SK-N-SH treated with all-trans-retinoic acid at 6 μM for 48 hours (cell line): ENCODE measurements around the gene SEMA6B.

ENCODE experiments used
- ATAC-seq: fragments of 200-7000 bp; cut with Tn5 transposase; 3 replicates; pipeline ENCODE4 v1.9.1; 2020; ENCODE audit warnings: mild to moderate bottlenecking, moderate library complexity
- ARNTL ChIP-seq: fragments of 450-650 bp; formaldehyde crosslinking; IDR thresholded peaks from 2 replicates; pipeline ENCODE4 v1.5.0; 2020; ENCODE audit warnings: low read depth, mild to moderate bottlenecking, moderate library complexity, borderline replicate concordance
- BACH2 ChIP-seq: fragments of 250-450 bp; sonication (Bioruptor Pico); IDR thresholded peaks from 2 replicates; pipeline ENCODE4 v1.9.0; 2021; ENCODE audit warnings: mild to moderate bottlenecking, borderline replicate concordance
- CSDC2 ChIP-seq: fragments of 250-450 bp; sonication (Bioruptor Pico); IDR thresholded peaks from 2 replicates; pipeline ENCODE4 v1.5.0; 2020; ENCODE audit warnings: mild to moderate bottlenecking, moderate library complexity
- ESRRG ChIP-seq: fragments of 250-450 bp; sonication (Bioruptor Pico); IDR thresholded peaks from 2 replicates; pipeline ENCODE4 v1.6.1; 2021; ENCODE audit warnings: mild to moderate bottlenecking
- GLIS3 ChIP-seq: fragments of 250-450 bp; sonication (Bioruptor Pico); IDR thresholded peaks from 2 replicates; pipeline ENCODE4 v1.5.0; 2020; ENCODE audit warnings: mild to moderate bottlenecking, moderate library complexity
- ISL1 ChIP-seq: fragments of 250-450 bp; sonication (Bioruptor Pico); IDR thresholded peaks from 2 replicates; pipeline ENCODE4 v2.1.2; 2022; ENCODE audit warnings: mild to moderate bottlenecking, moderate library complexity
- OSR1 ChIP-seq: fragments of 250-450 bp; sonication (Bioruptor Pico); IDR thresholded peaks from 2 replicates; pipeline ENCODE4 v1.8.0; 2022; ENCODE audit warnings: moderate library complexity, mild to moderate bottlenecking, inconsistent platforms
- RARB ChIP-seq: fragments of 250-450 bp; sonication (Bioruptor Pico); IDR thresholded peaks from 2 replicates; pipeline ENCODE4 v1.8.0; 2021; ENCODE audit warnings: mild to moderate bottlenecking, moderate library complexity
- SNAI2 ChIP-seq: fragments of 250-450 bp; sonication (Bioruptor Pico); IDR thresholded peaks from 2 replicates; pipeline ENCODE4 v1.5.0; 2020; ENCODE audit warnings: mild to moderate bottlenecking, moderate library complexity
- TCF4 ChIP-seq: fragments of 250-450 bp; sonication (Bioruptor Pico); IDR thresholded peaks from 2 replicates; pipeline ENCODE4 v1.8.0; 2021; ENCODE audit warnings: mild to moderate bottlenecking, moderate library complexity, borderline replicate concordance
- ZC3H10 ChIP-seq: fragments of 250-450 bp; sonication (Bioruptor Pico); IDR thresholded peaks from 2 replicates; pipeline ENCODE4 v1.5.1; 2021; ENCODE audit warnings: mild to moderate bottlenecking, moderate library complexity
- ZFP3 ChIP-seq: fragments of 250-450 bp; sonication (Bioruptor Pico); IDR thresholded peaks from 2 replicates; pipeline ENCODE4 v1.5.0; 2020; ENCODE audit warnings: mild to moderate bottlenecking, moderate library complexity
- ZFP30 ChIP-seq: fragments of 450-650 bp; formaldehyde crosslinking; IDR thresholded peaks from 2 replicates; pipeline ENCODE4 v1.5.0; 2022; ENCODE audit warnings: mild to moderate bottlenecking, moderate library complexity
- ZNF70 ChIP-seq: fragments of 450-650 bp; formaldehyde crosslinking; IDR thresholded peaks from 2 replicates; pipeline ENCODE4 v1.5.0; 2020; ENCODE audit warnings: mild to moderate bottlenecking, moderate library complexity
- ZNF8 ChIP-seq: fragments of 450-650 bp; formaldehyde crosslinking; IDR thresholded peaks from 2 replicates; pipeline ENCODE4 v1.5.0; 2020; ENCODE audit warnings: mild to moderate bottlenecking, moderate library complexity
- TF ChIP-seq, protein P1 (sequence below): fragments of 250-450 bp; sonication (Bioruptor Pico); IDR thresholded peaks from 2 replicates; pipeline ENCODE4 v1.5.1; 2020; ENCODE audit warnings: low read depth, mild to moderate bottlenecking, moderate library complexity
- TF ChIP-seq, protein P2 (sequence below): fragments of 250-450 bp; sonication (Bioruptor Pico); IDR thresholded peaks from 2 replicates; pipeline ENCODE4 v1.8.0; 2021; ENCODE audit warnings: low read depth, mild to moderate bottlenecking, moderate library complexity, borderline replicate concordance
- TF ChIP-seq, protein P3 (sequence below): fragments of 250-450 bp; sonication (Bioruptor Pico); IDR thresholded peaks from 2 replicates; pipeline ENCODE4 v1.5.1; 2021; ENCODE audit warnings: mild to moderate bottlenecking, moderate library complexity
- TF ChIP-seq, protein P4 (sequence below): fragments of 250-450 bp; sonication (Bioruptor Pico); IDR thresholded peaks from 2 replicates; pipeline ENCODE4 v1.8.0; 2020; ENCODE audit warnings: mild to moderate bottlenecking, moderate library complexity, borderline replicate concordance

Gene SEMA6B

DNA sequence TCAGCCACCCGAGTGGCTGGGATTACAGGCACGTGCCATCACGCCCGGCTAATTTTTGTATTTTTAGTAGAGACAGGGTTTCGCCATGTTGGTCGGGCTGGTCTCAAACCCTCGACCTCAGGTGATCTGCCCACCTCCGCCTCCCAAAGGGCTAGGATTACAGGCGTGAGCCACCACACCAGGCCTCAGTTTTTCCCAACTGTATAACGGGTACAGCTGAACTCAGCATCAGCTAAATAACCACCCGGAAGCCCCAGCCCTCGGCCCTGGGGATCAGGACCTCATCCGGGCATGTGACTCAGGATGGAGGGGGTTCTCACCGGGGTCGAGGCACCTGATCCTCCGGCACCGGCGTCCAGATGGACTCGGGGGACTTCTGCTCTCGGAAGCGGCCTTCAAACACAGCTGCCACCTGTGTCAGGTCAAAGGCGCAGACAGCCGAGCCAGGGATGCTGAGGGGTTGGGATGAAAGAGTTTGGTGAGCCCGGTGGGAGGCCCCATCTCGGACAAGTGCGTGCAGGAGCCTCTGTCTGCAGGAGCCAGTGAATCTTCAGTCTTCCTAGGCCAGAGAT, 8.9 kb downstream of the SEMA6B start:
- ATAC-seq = no peak
- TF ChIP-seq ZNF70 (CRISPR knock-in tag) (no peak), ZC3H10 (CRISPR knock-in tag) (no peak), ZNF8 (CRISPR knock-in tag) (no peak), RARB (CRISPR knock-in tag) (no peak), GLIS3 (no peak), ISL1 (CRISPR knock-in tag) (no peak), TCF4 (CRISPR knock-in tag) (no peak), ZFP30 (CRISPR knock-in tag) (no peak), ESRRG (CRISPR knock-in tag) (no peak), BACH2 (CRISPR knock-in tag) (no peak)
- TF ChIP-seq, protein P1, sequence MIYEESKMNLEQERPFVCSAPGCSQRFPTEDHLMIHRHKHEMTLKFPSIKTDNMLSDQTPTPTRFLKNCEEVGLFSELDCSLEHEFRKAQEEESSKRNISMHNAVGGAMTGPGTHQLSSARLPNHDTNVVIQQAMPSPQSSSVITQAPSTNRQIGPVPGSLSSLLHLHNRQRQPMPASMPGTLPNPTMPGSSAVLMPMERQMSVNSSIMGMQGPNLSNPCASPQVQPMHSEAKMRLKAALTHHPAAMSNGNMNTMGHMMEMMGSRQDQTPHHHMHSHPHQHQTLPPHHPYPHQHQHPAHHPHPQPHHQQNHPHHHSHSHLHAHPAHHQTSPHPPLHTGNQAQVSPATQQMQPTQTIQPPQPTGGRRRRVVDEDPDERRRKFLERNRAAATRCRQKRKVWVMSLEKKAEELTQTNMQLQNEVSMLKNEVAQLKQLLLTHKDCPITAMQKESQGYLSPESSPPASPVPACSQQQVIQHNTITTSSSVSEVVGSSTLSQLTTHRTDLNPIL = no peak
- TF ChIP-seq, protein P2, sequence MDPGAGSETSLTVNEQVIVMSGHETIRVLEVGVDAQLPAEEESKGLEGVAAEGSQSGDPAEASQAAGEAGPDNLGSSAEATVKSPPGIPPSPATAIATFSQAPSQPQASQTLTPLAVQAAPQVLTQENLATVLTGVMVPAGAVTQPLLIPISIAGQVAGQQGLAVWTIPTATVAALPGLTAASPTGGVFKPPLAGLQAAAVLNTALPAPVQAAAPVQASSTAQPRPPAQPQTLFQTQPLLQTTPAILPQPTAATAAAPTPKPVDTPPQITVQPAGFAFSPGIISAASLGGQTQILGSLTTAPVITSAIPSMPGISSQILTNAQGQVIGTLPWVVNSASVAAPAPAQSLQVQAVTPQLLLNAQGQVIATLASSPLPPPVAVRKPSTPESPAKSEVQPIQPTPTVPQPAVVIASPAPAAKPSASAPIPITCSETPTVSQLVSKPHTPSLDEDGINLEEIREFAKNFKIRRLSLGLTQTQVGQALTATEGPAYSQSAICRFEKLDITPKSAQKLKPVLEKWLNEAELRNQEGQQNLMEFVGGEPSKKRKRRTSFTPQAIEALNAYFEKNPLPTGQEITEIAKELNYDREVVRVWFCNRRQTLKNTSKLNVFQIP (CRISPR knock-in tag) = no peak
- TF ChIP-seq, protein P3, sequence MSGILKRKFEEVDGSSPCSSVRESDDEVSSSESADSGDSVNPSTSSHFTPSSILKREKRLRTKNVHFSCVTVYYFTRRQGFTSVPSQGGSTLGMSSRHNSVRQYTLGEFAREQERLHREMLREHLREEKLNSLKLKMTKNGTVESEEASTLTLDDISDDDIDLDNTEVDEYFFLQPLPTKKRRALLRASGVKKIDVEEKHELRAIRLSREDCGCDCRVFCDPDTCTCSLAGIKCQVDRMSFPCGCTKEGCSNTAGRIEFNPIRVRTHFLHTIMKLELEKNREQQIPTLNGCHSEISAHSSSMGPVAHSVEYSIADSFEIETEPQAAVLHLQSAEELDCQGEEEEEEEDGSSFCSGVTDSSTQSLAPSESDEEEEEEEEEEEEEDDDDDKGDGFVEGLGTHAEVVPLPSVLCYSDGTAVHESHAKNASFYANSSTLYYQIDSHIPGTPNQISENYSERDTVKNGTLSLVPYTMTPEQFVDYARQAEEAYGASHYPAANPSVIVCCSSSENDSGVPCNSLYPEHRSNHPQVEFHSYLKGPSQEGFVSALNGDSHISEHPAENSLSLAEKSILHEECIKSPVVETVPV (CRISPR knock-in tag) = no peak

DNA sequence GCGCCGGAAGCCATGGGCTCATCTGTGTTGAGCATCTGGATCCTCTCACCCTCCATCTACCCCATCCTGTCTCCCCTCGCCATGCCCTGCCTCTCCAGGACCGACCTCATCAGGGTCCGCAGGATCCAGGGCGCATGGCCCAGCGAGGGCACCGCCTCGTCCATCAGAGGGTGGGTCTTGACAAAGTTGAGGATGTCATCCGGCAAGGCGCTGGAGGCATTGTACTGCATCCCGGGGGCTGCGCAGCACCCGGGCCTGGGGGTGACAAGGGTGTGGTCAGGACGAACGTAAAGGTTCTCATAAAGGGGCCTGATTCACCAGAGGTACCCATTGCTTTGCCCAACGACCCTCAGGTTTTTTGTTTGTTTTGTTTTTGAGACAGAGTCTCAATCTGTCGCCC, 9.5 kb downstream of the SEMA6B start:
- TF ChIP-seq BACH2 (CRISPR knock-in tag) (no peak), CSDC2 (CRISPR knock-in tag) (no peak), ARNTL (CRISPR knock-in tag) (no peak), ISL1 (CRISPR knock-in tag) (no peak), ZC3H10 (CRISPR knock-in tag) (no peak), OSR1 (CRISPR knock-in tag) (no peak), GLIS3 (no peak)
- TF ChIP-seq, protein P2 (CRISPR knock-in tag) = no peak
- TF ChIP-seq, protein P3 (CRISPR knock-in tag) = no peak
- TF ChIP-seq, protein P4, sequence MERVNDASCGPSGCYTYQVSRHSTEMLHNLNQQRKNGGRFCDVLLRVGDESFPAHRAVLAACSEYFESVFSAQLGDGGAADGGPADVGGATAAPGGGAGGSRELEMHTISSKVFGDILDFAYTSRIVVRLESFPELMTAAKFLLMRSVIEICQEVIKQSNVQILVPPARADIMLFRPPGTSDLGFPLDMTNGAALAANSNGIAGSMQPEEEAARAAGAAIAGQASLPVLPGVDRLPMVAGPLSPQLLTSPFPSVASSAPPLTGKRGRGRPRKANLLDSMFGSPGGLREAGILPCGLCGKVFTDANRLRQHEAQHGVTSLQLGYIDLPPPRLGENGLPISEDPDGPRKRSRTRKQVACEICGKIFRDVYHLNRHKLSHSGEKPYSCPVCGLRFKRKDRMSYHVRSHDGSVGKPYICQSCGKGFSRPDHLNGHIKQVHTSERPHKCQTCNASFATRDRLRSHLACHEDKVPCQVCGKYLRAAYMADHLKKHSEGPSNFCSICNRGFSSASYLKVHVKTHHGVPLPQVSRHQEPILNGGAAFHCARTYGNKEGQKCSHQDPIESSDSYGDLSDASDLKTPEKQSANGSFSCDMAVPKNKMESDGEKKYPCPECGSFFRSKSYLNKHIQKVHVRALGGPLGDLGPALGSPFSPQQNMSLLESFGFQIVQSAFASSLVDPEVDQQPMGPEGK (CRISPR knock-in tag) = no peak
- ATAC-seq = no peak

DNA sequence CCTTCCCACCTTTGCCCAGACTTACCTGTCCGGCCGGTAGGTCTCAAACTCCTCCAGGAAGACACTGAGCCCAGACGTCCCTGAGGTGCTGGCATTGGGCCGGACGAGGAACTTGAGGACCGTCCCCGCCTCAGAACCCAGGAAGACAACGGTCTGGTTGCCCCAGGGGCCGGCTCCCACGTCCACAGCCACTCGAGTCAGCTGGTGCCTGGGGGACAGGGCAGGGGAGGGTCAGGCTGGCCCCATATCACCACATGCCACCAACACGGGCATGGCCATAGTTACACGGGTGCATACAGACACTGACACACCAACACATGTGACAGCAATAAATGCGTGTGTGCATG, 11.3 kb downstream of the SEMA6B start:
- ATAC-seq = peak; percentile 14; the same call in 2 of the 3 replicates
- TF ChIP-seq, protein P2 (CRISPR knock-in tag) = no peak
- TF ChIP-seq ARNTL (CRISPR knock-in tag) (no peak), ZFP3 (CRISPR knock-in tag) (no peak), ISL1 (CRISPR knock-in tag) (no peak), ZC3H10 (CRISPR knock-in tag) (no peak), TCF4 (CRISPR knock-in tag) (no peak), SNAI2 (CRISPR knock-in tag) (no peak), OSR1 (CRISPR knock-in tag) (no peak), CSDC2 (CRISPR knock-in tag) (no peak)
- TF ChIP-seq, protein P3 (CRISPR knock-in tag) = no peak
- TF ChIP-seq, protein P4 (CRISPR knock-in tag) = no peak
